ENCODE measurements around the gene VSTM1. TPM values are rescaled to one million over a fixed set of nuclear protein-coding genes. Genes with fewer than 3 reads are reported as not detected.

VSTM1 gene
- total and polyA plus RNA-seq, 2 donors (not counting 3 experiments of a cell fraction or from before 2014, with no cell fraction given): not detected

DNA sequence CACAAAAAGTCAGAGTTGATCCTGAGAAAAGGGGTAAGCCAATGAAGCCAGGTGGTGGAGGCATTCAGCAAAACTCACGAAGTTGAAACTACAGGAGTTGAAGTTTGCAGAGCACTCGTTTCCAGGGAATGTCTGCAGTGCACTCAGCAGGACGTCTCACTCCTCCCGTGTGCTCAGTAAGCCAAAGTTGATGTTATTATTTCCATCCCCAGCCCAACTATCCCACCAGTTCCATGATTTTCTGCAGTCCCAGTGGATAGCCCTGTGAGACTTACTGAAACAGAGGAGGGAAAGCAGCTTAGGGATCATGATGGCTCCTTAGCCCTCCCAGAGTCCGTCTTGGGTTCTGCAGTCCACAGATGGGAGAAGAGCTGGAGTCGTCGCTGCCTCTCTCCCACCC lies 17.3 kb upstream of the VSTM1 start, which contains the start of gene TARM1:
Gene TARM1 (minus strand): TSS at position 334 of the 400 bp plus-strand sequence. CDS start 25 bp downstream, at position 309.
- Histone ChIP-seq H3K27ac (ENCODE audit: insufficient read depth, low read depth, low read length) (no peak within 1 kb of the TSS), H3K4me3 (replicated peaks in 1 of 3; ENCODE audit: insufficient read depth in 1 of 3, low read depth in 1 of 3, low read length in 3 of 3) (no peak within 1 kb of the TSS), H3K9me3 (replicated peaks; ENCODE audit: control insufficient read depth, insufficient read depth, low read length) (no peaks in the 10 kb centered on the region), H4K20me1 (replicated peaks; ENCODE audit: control insufficient read depth, extremely low read depth, insufficient read depth, low read length) (no peaks in the 10 kb centered on the region), H3K9me1 (replicated peaks; ENCODE audit: control insufficient read depth, extremely low read depth, insufficient read depth, low read length) (no peaks in the 10 kb centered on the region), H3K36me3 (ENCODE audit: control insufficient read depth in 2 of 2, extremely low read depth in 1 of 2, insufficient read depth in 2 of 2, low read length in 2 of 2) (no peaks in the 10 kb centered on the region), H3K4me1 (ENCODE audit: control insufficient read depth, extremely low read depth, insufficient read depth, low read length) (no peaks in the 10 kb centered on the region), H3K4me2 (ENCODE audit: insufficient read depth, low read length) (no peak within 1 kb of the TSS), H3K79me2 (ENCODE audit: control insufficient read depth, insufficient read depth, low read length) (no peaks in the 10 kb centered on the region), H3K27me3 (ENCODE audit: control insufficient read depth in 2 of 2, insufficient read depth in 2 of 2, low read length in 2 of 2) (no peaks in the 10 kb centered on the region), H2AFZ (ENCODE audit: low read depth, low read length) (no peak within 1 kb of the TSS), H3K9ac (replicated peaks; ENCODE audit: extremely low read depth, insufficient read depth, low read length) (no peak within 1 kb of the TSS)
- ChIA-PET CTCF (interaction anchor here (1.1 to 1.5 kb wide), 3 partner anchors 11 to 288 kb away, joined by 3 to 5 read pairs (median 4); no protein-coding TSS in a partner anchor), POLR2A (no interaction called here)
- dilution Hi-C loops (cut with MboI; ENCODE audit: extremely low pct_ligation_motif_present, low sequenced_read_pairs) (no loop called here), intact Hi-C loops (cut with micrococcal nuclease) (no loop called here)
- no TSS peak for BruUV-seq (replicated peaks)
- DNase-seq (ENCODE audit: low read depth, low spot score) (no peak), FAIRE-seq (no peak)
- TF ChIP-seq MYC (IDR thresholded peaks at IDR 0.05; ENCODE audit: low read depth, low read length) (no peak), POLR2A (IDR thresholded peaks at IDR 0.05; ENCODE audit: low read depth, low read length) (no peak), FOS (IDR thresholded peaks at IDR 0.05; ENCODE audit: borderline replicate concordance, insufficient read depth, low read length) (no peak), GATA2 (IDR thresholded peaks at IDR 0.05; ENCODE audit: insufficient read depth, insufficient read length, low read depth, low read length) (no peak), EZH2 (IDR thresholded peaks at IDR 0.05; ENCODE audit: borderline replicate concordance, low read depth, low read length, severe bottlenecking) (no peak), JUN (IDR thresholded peaks at IDR 0.05; ENCODE audit: borderline replicate concordance, insufficient read depth, insufficient read length, low read depth) (no peak), POLR2AphosphoS5 (IDR thresholded peaks at IDR 0.05; ENCODE audit: insufficient read depth, low read depth, low read length) (no peak)
- TF ChIP-seq, protein P1, sequence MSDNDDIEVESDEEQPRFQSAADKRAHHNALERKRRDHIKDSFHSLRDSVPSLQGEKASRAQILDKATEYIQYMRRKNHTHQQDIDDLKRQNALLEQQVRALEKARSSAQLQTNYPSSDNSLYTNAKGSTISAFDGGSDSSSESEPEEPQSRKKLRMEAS (IDR thresholded peaks at IDR 0.05; ENCODE audit: insufficient read depth, insufficient read length): no peak
- TF ChIP-seq, protein P2, sequence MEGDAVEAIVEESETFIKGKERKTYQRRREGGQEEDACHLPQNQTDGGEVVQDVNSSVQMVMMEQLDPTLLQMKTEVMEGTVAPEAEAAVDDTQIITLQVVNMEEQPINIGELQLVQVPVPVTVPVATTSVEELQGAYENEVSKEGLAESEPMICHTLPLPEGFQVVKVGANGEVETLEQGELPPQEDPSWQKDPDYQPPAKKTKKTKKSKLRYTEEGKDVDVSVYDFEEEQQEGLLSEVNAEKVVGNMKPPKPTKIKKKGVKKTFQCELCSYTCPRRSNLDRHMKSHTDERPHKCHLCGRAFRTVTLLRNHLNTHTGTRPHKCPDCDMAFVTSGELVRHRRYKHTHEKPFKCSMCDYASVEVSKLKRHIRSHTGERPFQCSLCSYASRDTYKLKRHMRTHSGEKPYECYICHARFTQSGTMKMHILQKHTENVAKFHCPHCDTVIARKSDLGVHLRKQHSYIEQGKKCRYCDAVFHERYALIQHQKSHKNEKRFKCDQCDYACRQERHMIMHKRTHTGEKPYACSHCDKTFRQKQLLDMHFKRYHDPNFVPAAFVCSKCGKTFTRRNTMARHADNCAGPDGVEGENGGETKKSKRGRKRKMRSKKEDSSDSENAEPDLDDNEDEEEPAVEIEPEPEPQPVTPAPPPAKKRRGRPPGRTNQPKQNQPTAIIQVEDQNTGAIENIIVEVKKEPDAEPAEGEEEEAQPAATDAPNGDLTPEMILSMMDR (IDR thresholded peaks at IDR 0.05; ENCODE audit: extremely low read depth in 1 of 2, insufficient read depth in 1 of 2, low read depth in 1 of 2, low read length in 2 of 2): no peak
